Measurements from ENCODE around the gene BTBD2.

- TF ChIP-seq CTCF (IDR thresholded peaks at IDR 0.05) (no peak), ZFX (IDR thresholded peaks at IDR 0.05; ENCODE audit: borderline replicate concordance) (no peak)
Observed at GRCh38 chr19:1957562-1958248, 57.8 kb downstream of the BTBD2 start.

Measured in 22Rv1 (cell line).